ENCODE data around the gene MINDY2. TPM values are rescaled to one million over a fixed set of nuclear protein-coding genes. Genes with fewer than 3 reads are reported as not detected.
"Not testable (repeated sequence)": the region's sequence is repeated elsewhere in the genome, so short reads cannot be mapped to it uniquely, and the experiment has no call there.

The MINDY2 gene
- total RNA-seq, 1 donor from 2014 or later, result 10.0 TPM

GRCh38 chr15:58877999-58878825 lies 107.1 kb downstream of the MINDY2 start:
- DNase-seq (ENCODE audit: low read depth, low spot score), result no peak

GRCh38 chr15:58880320-58880719 lies 109.2 kb downstream of the MINDY2 start:
- DNase-seq (ENCODE audit: low read depth, low spot score), result no peak

GRCh38 chr15:58882243-58882642 lies 111.1 kb downstream of the MINDY2 start:
- DNase-seq (ENCODE audit: low read depth, low spot score), result no peak

- not testable (repeated sequence) for DNase-seq (ENCODE audit: low read depth, low spot score)
These were observed 112.8 kb downstream of the MINDY2 start for GRCh38 chr15:58883926-58884325.

GRCh38 chr15:58886921-58887320 lies 115.8 kb downstream of the MINDY2 start:
- no peak for DNase-seq (ENCODE audit: low read depth, low spot score)

GRCh38 chr15:58889363-58889762 lies 118.3 kb downstream of the MINDY2 start:
- no peak for DNase-seq (ENCODE audit: low read depth, low spot score)

- DNase-seq (ENCODE audit: low read depth, low spot score), result no peak
These were observed 127.1 kb downstream of the MINDY2 start for GRCh38 chr15:58898150-58898680.

GRCh38 chr15:58900631-58901030 lies 129.5 kb downstream of the MINDY2 start:
- DNase-seq (ENCODE audit: low read depth, low spot score), result no peak

GRCh38 chr15:58908550-58909309 lies 137.6 kb downstream of the MINDY2 start:
- no peak for DNase-seq (ENCODE audit: low read depth, low spot score)

GRCh38 chr15:58909616-58910015 lies 138.5 kb downstream of the MINDY2 start:
- no peak for DNase-seq (ENCODE audit: low read depth, low spot score)

GRCh38 chr15:58910456-58910855 lies 139.4 kb downstream of the MINDY2 start:
- no peak for DNase-seq (ENCODE audit: low read depth, low spot score)

Other genes starting within 250 kb of the MINDY2 start
- 246 and 318 TPM in 2 replicates for gene ADAM10, start 21.6 kb upstream of the MINDY2 start, total RNA-seq
- 48.1 and 68.3 TPM in 2 replicates for gene SLTM, start 162.4 kb downstream of the MINDY2 start, total RNA-seq
- 14.8 and 16.2 TPM in 2 replicates for gene RNF111, start 216.4 kb downstream of the MINDY2 start, total RNA-seq